H1 (cell line): ENCODE results near the gene FOXRED1. TPM values are rescaled to one million over a fixed set of nuclear protein-coding genes. Genes with fewer than 3 reads are reported as not detected.

Experiments
- CTCF ChIA-PET: fragments of 300-600 bp; sonication (Branson Sonifier 250); formaldehyde crosslinking; loops from one replicate; lab custom pipeline; 2021; ENCODE audit not compliant: partially characterized antibody; lab: Charles Lee
- POLR2A ChIA-PET: fragments of 300-600 bp; sonication (Branson Sonifier 250); formaldehyde crosslinking; loops from one replicate; lab custom pipeline; 2021; ENCODE audit warnings: inconsistent platforms; ENCODE audit not compliant: partially characterized antibody; lab: Charles Lee
- DNase-seq, 2 experiments: peaks; one replicate each; pipeline versions ENCODE4 v3.0.0 to v3.0.0-alpha.2; 2010 to 2022; ENCODE audit warnings: low spot score in 2 of 2, low read depth in 1 of 2, mixed read lengths in 1 of 2
- FAIRE-seq: peaks from 2 replicates; lab custom pipeline; 2011; peaks lifted over from hg19 to GRCh38; lab: Jason Lieb, UNC
- H2AFZ ChIP-seq: 2 replicates; pipeline ENCODE4 v1.8.1; 2012; ENCODE audit warnings: low read length, inconsistent platforms
- H2AK5ac ChIP-seq: 2 replicates; pipeline ENCODE4 v1.6.1; 2013; ENCODE audit warnings: low read depth, low read length
- H2BK120ac ChIP-seq: replicated peaks from 2 replicates; pipeline ENCODE3; 2013; ENCODE audit warnings: low read depth, low read length, inconsistent platforms
- H2BK12ac ChIP-seq: 2 replicates; pipeline ENCODE4 v1.6.1; 2013; ENCODE audit warnings: low read depth, low read length
- H2BK15ac ChIP-seq: 2 replicates; pipeline ENCODE4 v1.6.1; 2013; ENCODE audit warnings: low read length
- H2BK20ac ChIP-seq: 2 replicates; pipeline ENCODE4 v1.6.1; 2013; ENCODE audit warnings: low read length
- H2BK5ac ChIP-seq: 2 replicates; pipeline ENCODE4 v1.6.1; 2013; ENCODE audit warnings: low read depth, low read length
- H3K14ac ChIP-seq: 2 replicates; pipeline ENCODE4 v1.6.1; 2013; ENCODE audit warnings: inconsistent platforms; ENCODE audit not compliant: insufficient read length
- H3K18ac ChIP-seq: 2 replicates; pipeline ENCODE4 v1.6.1; 2013; ENCODE audit warnings: low read length; ENCODE audit errors: extremely low read depth
- H3K23ac ChIP-seq: 2 replicates; pipeline ENCODE4 v1.6.1; 2013; ENCODE audit warnings: inconsistent platforms; ENCODE audit not compliant: insufficient read length
- H3K23me2 ChIP-seq: 2 replicates; pipeline ENCODE4 v1.6.1; 2013; ENCODE audit warnings: low read depth, low read length
- H3K27ac ChIP-seq: 2 replicates; pipeline ENCODE4 v1.6.1; 2011; ENCODE audit warnings: low read depth, low read length, inconsistent platforms
- H3K27me3 ChIP-seq, 4 experiments: replicated peaks in 1 of 4; 1 replicate in 1 of 4; 2 replicates in 3 of 4; pipeline versions ENCODE4 v1.6.1 to v1.8.1; 2011 to 2013; ENCODE audit warnings: low read length in 3 of 4, mild to moderate bottlenecking in 3 of 4, inconsistent platforms in 2 of 4, mixed read lengths in 2 of 4, moderate library complexity in 1 of 4; ENCODE audit not compliant: control insufficient read depth in 3 of 4, insufficient read depth in 3 of 4; ENCODE audit errors: extremely low read depth in 1 of 4
- H3K36me3 ChIP-seq, 4 experiments: 2 replicates each; pipeline versions ENCODE4 v1.6.1 to v1.8.1; 2011 to 2013; ENCODE audit warnings: mild to moderate bottlenecking in 4 of 4, low read length in 3 of 4, moderate library complexity in 2 of 4, control low read depth in 1 of 4, inconsistent platforms in 1 of 4; ENCODE audit not compliant: insufficient read depth in 4 of 4, control insufficient read depth in 2 of 4
- H3K4ac ChIP-seq: replicated peaks from 2 replicates; pipeline ENCODE3; 2013; ENCODE audit warnings: low read length, low read depth, mixed read lengths, inconsistent platforms; ENCODE audit not compliant: insufficient read length
- H3K4me1 ChIP-seq, 4 experiments: replicated peaks in 1 of 4; 1 replicate in 1 of 4; 2 replicates in 3 of 4; pipeline versions ENCODE4 v1.6.1 to v1.8.1; 2011 to 2013; ENCODE audit warnings: low read length in 3 of 4, inconsistent platforms in 2 of 4, mixed read lengths in 1 of 4; ENCODE audit not compliant: insufficient read depth in 4 of 4, control insufficient read depth in 3 of 4
- H3K4me2 ChIP-seq, 2 experiments: 2 replicates each; pipeline versions ENCODE4 v1.6.1 to v1.8.1; 2011 to 2013; ENCODE audit warnings: low read depth in 2 of 2, low read length in 2 of 2, control low read depth in 1 of 2, inconsistent platforms in 1 of 2, mild to moderate bottlenecking in 1 of 2; ENCODE audit not compliant: insufficient read depth in 1 of 2
- H3K4me3 ChIP-seq, 4 experiments: fragments of 200-600, 300-600 bp in 1 of 4; sonication (generic), shearing (Covaris generic), sonication (Bioruptor Twin) in 1 of 4; 2 replicates each; pipeline versions ENCODE4 v1.5.1 to v1.8.1; 2011 to 2016; ENCODE audit warnings: low read length in 4 of 4, low read depth in 3 of 4, control low read depth in 2 of 4, inconsistent platforms in 2 of 4, mild to moderate bottlenecking in 2 of 4, mixed read lengths in 1 of 4, moderate library complexity in 1 of 4; ENCODE audit not compliant: insufficient read depth in 2 of 4; ENCODE audit errors: extremely low read depth in 1 of 4
- H3K56ac ChIP-seq: replicated peaks from 2 replicates; pipeline ENCODE3; 2013; ENCODE audit warnings: low read depth, mild to moderate bottlenecking, mixed read lengths, low read length, inconsistent platforms; ENCODE audit not compliant: insufficient read length
- H3K79me1 ChIP-seq: 2 replicates; pipeline ENCODE4 v1.6.1; 2013; ENCODE audit warnings: low read depth, low read length, control low read depth
- H3K79me2 ChIP-seq, 2 experiments: 2 replicates each; pipeline versions ENCODE4 v1.6.1 to v1.8.1; 2012 to 2013; ENCODE audit warnings: low read length in 2 of 2, mild to moderate bottlenecking in 2 of 2, inconsistent platforms in 1 of 2; ENCODE audit not compliant: insufficient read depth in 2 of 2, control insufficient read depth in 1 of 2
- H3K9ac ChIP-seq, 4 experiments: replicated peaks in 1 of 4; 1 replicate in 1 of 4; 2 replicates in 3 of 4; pipeline versions ENCODE4 v1.6.1 to v1.8.1; 2011 to 2013; ENCODE audit warnings: low read depth in 3 of 4, low read length in 3 of 4, control low read depth in 2 of 4, mild to moderate bottlenecking in 2 of 4, moderate library complexity in 2 of 4, inconsistent platforms in 1 of 4; ENCODE audit errors: extremely low read depth in 1 of 4
- H3K9me3 ChIP-seq, 2 experiments: 2 replicates each; pipeline versions ENCODE4 v1.6.1 to v1.8.1; 2012 to 2013; ENCODE audit warnings: mild to moderate bottlenecking in 2 of 2, moderate library complexity in 2 of 2, control low read depth in 1 of 2, inconsistent platforms in 1 of 2, low read depth in 1 of 2, low read length in 1 of 2, mixed read lengths in 1 of 2; ENCODE audit not compliant: insufficient read depth in 2 of 2
- H4K20me1 ChIP-seq, 2 experiments: replicated peaks in 1 of 2; 2 replicates each; pipeline versions ENCODE3 to v1.8.1; 2011 to 2013; ENCODE audit warnings: inconsistent platforms in 2 of 2, low read length in 2 of 2, mild to moderate bottlenecking in 1 of 2; ENCODE audit not compliant: insufficient read depth in 2 of 2, control insufficient read depth in 1 of 2
- H4K5ac ChIP-seq: 2 replicates; pipeline ENCODE4 v1.6.1; 2013; ENCODE audit warnings: low read length, low read depth, mixed read lengths, inconsistent platforms; ENCODE audit not compliant: insufficient read length
- H4K8ac ChIP-seq: 2 replicates; pipeline ENCODE4 v1.8.0; 2013; ENCODE audit warnings: mild to moderate bottlenecking, moderate library complexity, low read length, inconsistent platforms; ENCODE audit not compliant: insufficient read depth; ENCODE audit errors: extremely low read depth
- H4K91ac ChIP-seq: replicated peaks from 2 replicates; pipeline ENCODE3; 2013; ENCODE audit warnings: low read length, mixed read lengths, inconsistent platforms; ENCODE audit not compliant: insufficient read length
- CTBP2 ChIP-seq: IDR thresholded peaks from 2 replicates; pipeline ENCODE4 v1.7.0; 2011; ENCODE audit warnings: borderline replicate concordance, mild to moderate bottlenecking, moderate library complexity, mixed read lengths, low read length; ENCODE audit not compliant: insufficient read depth, insufficient read length
- NANOG ChIP-seq: IDR thresholded peaks from 2 replicates; pipeline ENCODE4 v1.6.1; 2011; ENCODE audit warnings: low read length, low read depth, mild to moderate bottlenecking, inconsistent platforms; ENCODE audit not compliant: insufficient read depth, poor library complexity, severe bottlenecking
- POLR2A ChIP-seq, 2 experiments: IDR thresholded peaks; 1 replicate in 1 of 2; 2 replicates in 1 of 2; pipeline ENCODE4 v1.6.1; 2011; ENCODE audit warnings: low read depth in 2 of 2, low read length in 2 of 2, mild to moderate bottlenecking in 2 of 2; ENCODE audit errors: control extremely low read depth in 1 of 2
- SIN3A ChIP-seq, 2 experiments: IDR thresholded peaks in 1 of 2; conservative IDR thresholded peaks in 1 of 2; 2 replicates each; pipeline ENCODE4 v1.6.1; 2011 to 2012; ENCODE audit warnings: low read length in 2 of 2, improper control_type of control experiment in 1 of 2, low read depth in 1 of 2, mild to moderate bottlenecking in 1 of 2
- WGBS, 2 experiments: shearing (Covaris generic) in 1 of 2; methylation state at CpG; one replicate each; pipeline versions ENCODE4 v1.1.6 to v1.1.7; 2013 to 2015; ENCODE audit warnings: low lambda C conversion rate in 2 of 2, mixed read lengths in 2 of 2, inconsistent platforms in 1 of 2, low coverage in 1 of 2, missing lambda C conversion rate in 1 of 2; ENCODE audit not compliant: insufficient replicate concordance in 2 of 2, insufficient coverage in 1 of 2, insufficient read length in 1 of 2; ENCODE audit errors: extremely low coverage in 1 of 2, missing lambda C conversion rate in 1 of 2; 5-methylcytosine and 5-hydroxymethylcytosine counted together
- polyA plus RNA-seq, 7 experiments: library from polyadenylated mRNA; depleted of rRNA in 3 of 7; stranded (reverse) in 5 of 7; unstranded in 2 of 7; fragments of >200 nt in 5 of 7; fragments of 200-250 nt in 2 of 7; gene quantifications; 1 replicate in 5 of 7; 2 replicates in 1 of 7; 4 replicates in 1 of 7; pipeline versions ENCODE4 v1.2.1 to v1.2.3, GENCODE V29; 2011 to 2013; ENCODE audit warnings: missing spikeins in 2 of 7, mixed read lengths in 2 of 7
- total RNA-seq: library from RNA; stranded (reverse); fragmentation: NEBNext Ultra II Directional; extraction: Animal tissue kit (Norgen Biotek cat#: 25700); gene quantifications from 2 replicates; pipeline ENCODE4 v1.2.1, GENCODE V29; 2021

Gene FOXRED1
- total and polyA plus RNA-seq, 2 of the 8 experiments (the other 6 are each of a cell fraction or from before 2014, with no cell fraction given): 48.8 to 99.4 TPM

DNA sequence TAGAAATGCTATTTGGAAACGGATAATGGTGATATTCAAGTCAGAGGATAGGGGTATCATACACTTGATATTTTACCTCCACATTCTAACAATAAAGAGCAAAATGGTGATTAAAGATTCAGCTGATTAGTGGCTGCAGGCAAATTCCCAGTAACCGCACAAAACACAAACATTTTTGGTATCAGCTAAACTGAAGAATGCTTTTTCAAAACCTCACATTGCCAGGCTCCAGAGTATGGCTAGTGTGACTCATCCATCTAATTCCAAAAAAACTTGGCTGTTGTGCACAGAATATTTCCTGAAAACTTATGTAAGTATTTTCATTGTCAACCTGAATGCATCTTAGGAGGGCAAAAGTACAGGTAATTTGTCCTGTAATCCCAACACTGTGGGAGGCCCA, 11.2 kb upstream of the FOXRED1 start:
- no peak overlapping the region for H4K8ac ChIP-seq
- H2AFZ ChIP-seq: no peak overlapping the region
- no peak overlapping the region for H2BK20ac ChIP-seq
- peaks cover 0 to 3% of the 10 kb centered on the region in 2 experiments for H4K20me1 ChIP-seq
- H2BK5ac ChIP-seq: no peak overlapping the region
- no peak overlapping the region for H3K18ac ChIP-seq
- H3K9me3 ChIP-seq: no peaks in the 10 kb centered on the region
- H3K36me3 ChIP-seq: peaks cover 7 to 50% (median 33%) of the 10 kb centered on the region in 4 experiments
- no peak overlapping the region for H4K91ac ChIP-seq
- no peak overlapping the region for H3K56ac ChIP-seq
- H3K9ac ChIP-seq: no peak overlapping the region
- no peak overlapping the region for H2BK12ac ChIP-seq
- no peaks in the 10 kb centered on the region for H3K27me3 ChIP-seq
- H2BK120ac ChIP-seq: no peak overlapping the region
- H4K5ac ChIP-seq: no peak overlapping the region
- no peaks in the 10 kb centered on the region for H3K79me1 ChIP-seq
- H3K4ac ChIP-seq: no peak overlapping the region
- H3K27ac ChIP-seq: no peak overlapping the region
- H3K14ac ChIP-seq: no peak overlapping the region
- H3K4me3 ChIP-seq: no peak overlapping the region
- H2BK15ac ChIP-seq: no peak overlapping the region
- H3K23ac ChIP-seq: no peak overlapping the region
- no peak overlapping the region for H2AK5ac ChIP-seq
- DNase-seq (no peak), FAIRE-seq (no peak)
- ChIA-PET POLR2A (interaction anchor here (1.6 kb wide), 1 partner anchor 10 kb away, joined by 5 read pairs; no protein-coding TSS in a partner anchor), CTCF (no interaction called here)
- no peaks in the 10 kb centered on the region for H3K23me2 ChIP-seq
- WGBS, 2 experiments: 92% methylated on average over 2 of the region's 2 CpGs; no CpG with 5 or more reads in 1 of the 2 experiments
- no peaks in the 10 kb centered on the region for H3K79me2 ChIP-seq
- H3K4me2 ChIP-seq: no peak overlapping the region
- H3K4me1 ChIP-seq: no peaks in the 10 kb centered on the region
- TF ChIP-seq CTBP2 (no peak), POLR2A (IDR thresholded peaks at IDR 0.05; ENCODE audit: control extremely low read depth in 1 of 2, low read depth in 2 of 2, low read length in 2 of 2) (no peak), NANOG (no peak), SIN3A (conservative IDR thresholded peaks at IDR 0.05 in 1 of 2, IDR thresholded peaks at IDR 0.05 in 1 of 2; ENCODE audit: low read depth in 1 of 2, low read length in 2 of 2) (no peak)
